HG02885 (cell line): ENCODE results near the gene GPD1.
"Not testable (repeated sequence)": the region's sequence is repeated elsewhere in the genome, so short reads cannot be mapped to it uniquely, and the experiment has no call there.

ENCODE experiments used
- ATAC-seq: cut with Tn5 transposase; IDR thresholded peaks from one replicate; pipeline ENCODE4 v1.9.1; 2021; ENCODE audit warnings: mild to moderate bottlenecking; ENCODE audit not compliant: unreplicated experiment, poor library complexity

The GPD1 gene

DNA sequence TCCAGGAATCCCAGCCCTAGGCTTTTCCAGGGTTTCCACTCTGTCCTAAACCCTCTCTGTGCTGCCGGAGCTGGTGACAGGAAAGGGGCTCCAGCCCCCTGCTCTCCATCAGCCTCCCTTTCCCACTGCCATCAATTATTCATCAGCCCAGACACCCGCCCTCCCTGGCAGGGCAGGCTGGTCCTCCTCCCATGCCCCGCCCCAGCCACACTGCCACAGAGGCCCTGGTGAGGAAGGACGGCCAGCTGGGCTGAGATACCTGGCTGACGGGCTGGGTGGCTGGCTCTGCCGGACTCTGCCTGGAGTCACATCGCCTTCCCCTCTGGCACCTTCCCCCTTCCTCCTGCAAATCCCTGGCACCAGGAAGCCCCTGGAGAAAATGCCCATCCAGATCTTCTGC, 30.6 kb upstream of the GPD1 start:
- ATAC-seq, result no peak

- no peak for ATAC-seq
Observed at GRCh38 chr12:50073712-50074111, 30.1 kb upstream of the GPD1 start.

GRCh38 chr12:50074936-50075807, 28.6 kb upstream of the GPD1 start:
- peak; percentile 88 for ATAC-seq

DNA sequence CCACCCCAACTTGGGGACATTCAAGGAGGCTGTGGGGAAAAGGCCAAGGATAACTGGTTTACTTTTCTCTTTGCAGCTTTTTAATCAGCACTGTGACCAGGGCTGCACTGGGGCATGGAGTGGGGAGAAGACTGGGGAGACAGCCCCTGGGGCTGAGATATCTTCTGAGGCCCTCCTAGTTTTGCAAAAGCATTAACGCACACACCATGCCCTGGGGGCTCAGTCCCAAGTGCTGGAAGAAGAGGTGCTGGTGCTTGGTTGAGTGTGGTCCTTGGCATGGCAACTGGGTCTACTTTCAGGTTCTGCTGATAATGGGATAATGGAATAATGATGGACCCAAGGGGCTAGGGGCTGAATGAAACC, 28.0 kb upstream of the GPD1 start:
- no peak for ATAC-seq

DNA sequence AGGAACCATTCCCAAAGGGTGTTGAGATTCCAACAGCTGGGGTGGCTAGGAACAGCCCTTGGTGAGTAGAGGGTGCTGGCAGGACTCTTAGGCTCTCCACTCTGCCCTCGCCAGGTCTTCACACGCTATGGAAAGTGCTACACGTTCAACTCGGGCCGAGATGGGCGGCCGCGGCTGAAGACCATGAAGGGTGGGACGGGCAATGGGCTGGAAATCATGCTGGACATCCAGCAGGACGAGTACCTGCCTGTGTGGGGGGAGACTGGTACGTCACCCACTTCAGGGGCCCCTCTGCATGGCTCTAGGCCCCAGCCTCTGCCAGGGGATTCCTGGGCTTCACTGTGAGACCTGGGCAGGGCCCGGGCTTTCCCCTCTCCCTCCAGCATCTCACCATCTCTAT, 26.7 kb upstream of the GPD1 start:
- ATAC-seq, result no peak

- ATAC-seq, result no peak
Observed at GRCh38 chr12:50078281-50078680, 25.5 kb upstream of the GPD1 start.

- no peak for ATAC-seq
Observed at GRCh38 chr12:50079771-50080170, 24.0 kb upstream of the GPD1 start.

GRCh38 chr12:50081096-50081808, 22.6 kb upstream of the GPD1 start:
- ATAC-seq, result no peak

GRCh38 chr12:50082644-50083043, 21.2 kb upstream of the GPD1 start:
- no peak for ATAC-seq

- no peak for ATAC-seq
Observed at GRCh38 chr12:50083301-50083700, 20.5 kb upstream of the GPD1 start.

- not testable (repeated sequence) for ATAC-seq
Observed at GRCh38 chr12:50084409-50084774, 19.4 kb upstream of the GPD1 start.

DNA sequence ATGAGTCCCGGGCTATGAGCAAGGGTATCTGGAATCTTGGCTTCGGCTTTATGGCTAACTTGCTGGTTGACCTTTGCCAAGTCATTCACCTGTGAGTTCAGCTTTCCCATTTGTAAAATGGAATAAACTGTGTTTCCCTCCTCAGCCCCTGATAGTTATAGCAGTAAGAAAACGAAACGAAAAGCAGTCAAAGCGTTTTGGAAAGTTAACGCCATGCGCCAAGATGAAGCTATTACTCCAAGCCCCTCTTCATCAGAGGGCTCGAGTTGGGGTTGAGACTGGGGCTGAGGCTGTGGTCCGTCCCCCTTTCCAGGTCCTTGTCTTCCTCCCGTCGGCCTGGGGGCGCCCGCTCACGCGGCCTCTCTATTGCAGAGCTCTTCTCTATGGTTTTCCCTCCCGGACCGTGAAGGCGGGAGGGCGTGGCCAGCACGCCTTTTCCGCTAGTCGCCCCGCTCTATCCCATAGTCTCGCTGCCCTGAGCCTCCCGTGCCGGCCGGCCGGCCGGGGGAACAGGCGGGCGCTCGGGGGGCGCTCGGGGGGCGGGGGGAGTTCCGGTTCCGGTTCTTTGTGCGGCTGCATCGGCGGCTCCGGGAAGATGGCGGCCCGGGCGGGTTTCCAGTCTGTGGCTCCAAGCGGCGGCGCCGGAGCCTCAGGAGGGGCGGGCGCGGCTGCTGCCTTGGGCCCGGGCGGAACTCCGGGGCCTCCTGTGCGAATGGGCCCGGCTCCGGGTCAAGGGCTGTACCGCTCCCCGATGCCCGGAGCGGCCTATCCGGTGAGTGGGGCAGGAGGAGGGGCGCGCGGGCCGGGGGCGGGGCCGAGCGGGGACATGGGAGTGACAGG, 18.8 kb upstream of the GPD1 start, which contains the start of gene SMARCD1:
Gene SMARCD1, plus strand, starts transcription at position 568 of the 840 bp plus-strand sequence. Its CDS starts 28 bp downstream, at position 596.
- ATAC-seq, result peak; percentile 89

DNA sequence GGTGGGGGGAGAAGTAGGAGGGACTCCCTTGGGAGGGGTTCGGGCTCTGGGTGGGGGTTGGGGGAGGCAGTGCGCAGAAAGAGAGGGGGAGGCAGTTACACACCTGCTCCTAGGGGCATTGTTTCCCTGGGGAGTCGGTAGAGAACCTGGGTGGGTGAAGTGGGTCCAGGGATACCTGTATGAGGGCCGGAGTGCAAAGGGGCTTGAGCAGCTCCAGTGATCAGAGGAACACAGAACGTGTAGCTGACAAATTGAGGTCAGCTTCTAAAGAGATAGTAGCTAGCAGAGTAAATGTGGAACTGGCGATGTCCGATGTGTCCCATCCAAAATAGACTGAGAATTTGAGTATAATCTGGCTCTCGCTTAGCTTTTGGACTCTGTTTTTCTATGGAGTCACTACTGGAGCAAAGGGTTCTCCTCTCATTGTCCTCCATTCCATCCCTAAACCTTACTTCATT, 18.2 kb upstream of the GPD1 start:
- no peak for ATAC-seq

DNA sequence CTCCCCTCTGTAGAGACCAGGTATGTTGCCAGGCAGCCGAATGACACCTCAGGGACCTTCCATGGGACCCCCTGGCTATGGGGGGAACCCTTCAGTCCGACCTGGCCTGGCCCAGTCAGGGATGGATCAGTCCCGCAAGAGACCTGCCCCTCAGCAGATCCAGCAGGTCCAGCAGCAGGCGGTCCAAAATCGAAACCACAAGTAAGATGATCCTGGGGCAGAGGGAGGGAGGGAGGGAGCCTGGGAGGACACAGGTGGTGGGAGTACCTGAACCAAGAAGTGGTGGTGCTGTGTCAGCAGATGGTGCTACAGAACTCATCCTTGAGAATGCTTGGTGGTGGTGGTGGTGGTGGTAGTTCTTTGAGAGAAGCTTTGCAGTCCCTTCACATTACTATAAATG, 17.7 kb upstream of the GPD1 start:
- no peak for ATAC-seq

DNA sequence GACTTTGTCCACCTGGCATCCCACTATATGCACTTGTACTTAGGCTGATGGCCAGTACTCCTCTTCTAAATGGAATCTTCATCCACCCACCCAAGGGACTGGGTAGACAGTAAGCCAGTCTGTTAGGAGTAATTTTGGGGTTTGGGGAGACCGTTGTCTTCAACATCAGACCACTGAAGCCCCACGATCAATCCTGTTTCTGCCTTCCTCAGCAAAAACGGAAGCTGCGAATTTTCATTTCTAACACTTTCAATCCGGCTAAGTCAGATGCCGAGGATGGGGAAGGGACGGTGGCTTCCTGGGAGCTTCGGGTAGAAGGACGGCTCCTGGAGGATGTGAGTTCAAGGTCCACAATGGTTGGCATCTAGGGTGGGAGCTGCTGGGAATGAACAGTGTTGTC, 16.7 kb upstream of the GPD1 start:
- ATAC-seq, result no peak

- no peak for ATAC-seq
Observed at GRCh38 chr12:50087995-50088394, 15.8 kb upstream of the GPD1 start.

- peak; percentile 38 for ATAC-seq
Observed at GRCh38 chr12:50088577-50089335, 15.1 kb upstream of the GPD1 start.

- ATAC-seq, result no peak
Observed at GRCh38 chr12:50089730-50090129, 14.1 kb upstream of the GPD1 start.

DNA sequence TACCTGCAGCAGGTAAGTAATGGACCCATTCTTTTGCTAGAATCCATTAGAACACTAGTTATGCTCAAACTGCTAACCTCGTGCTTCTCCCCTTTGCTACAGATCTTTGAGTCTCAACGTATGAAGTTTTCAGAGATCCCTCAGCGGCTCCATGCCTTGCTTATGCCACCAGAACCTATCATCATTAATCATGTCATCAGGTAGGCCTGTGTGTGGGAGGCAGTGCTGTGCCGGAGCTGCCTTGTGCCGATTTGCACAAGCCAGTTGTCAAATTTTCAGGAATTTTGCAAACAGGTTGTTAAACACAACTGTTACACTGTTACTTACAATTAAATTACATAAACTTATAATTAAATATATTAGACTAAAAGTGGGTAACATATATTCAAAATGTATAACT, 13.4 kb upstream of the GPD1 start:
- ATAC-seq, result no peak

- no peak for ATAC-seq
Observed at GRCh38 chr12:50097952-50098351, 5.9 kb upstream of the GPD1 start.
